Measurements from ENCODE around the gene TRIO.

DNA sequence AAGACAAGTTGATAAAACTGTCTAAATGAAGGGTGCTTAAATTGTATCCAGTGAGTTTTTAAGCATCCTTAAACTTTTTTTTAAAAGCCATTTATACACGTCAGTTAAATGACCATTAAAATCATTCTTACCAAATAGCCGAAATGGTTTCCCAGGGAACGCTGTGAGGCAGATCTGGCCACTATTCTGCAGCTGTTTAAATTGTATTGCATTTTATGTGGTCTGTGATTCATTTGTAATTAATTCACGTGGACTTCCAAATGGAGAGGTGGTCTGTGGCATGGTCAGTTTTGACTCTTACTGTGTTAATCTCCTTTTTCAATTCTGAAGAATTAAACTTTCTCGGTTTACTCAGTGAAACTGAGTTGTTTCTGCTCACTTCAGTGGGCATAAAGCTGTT lies 324.7 kb downstream of the TRIO start:
- TF ChIP-seq EZH2 (IDR thresholded peaks at IDR 0.05; ENCODE audit: low read length, missing control alignments) = no peak
- TF ChIP-seq, protein P1, sequence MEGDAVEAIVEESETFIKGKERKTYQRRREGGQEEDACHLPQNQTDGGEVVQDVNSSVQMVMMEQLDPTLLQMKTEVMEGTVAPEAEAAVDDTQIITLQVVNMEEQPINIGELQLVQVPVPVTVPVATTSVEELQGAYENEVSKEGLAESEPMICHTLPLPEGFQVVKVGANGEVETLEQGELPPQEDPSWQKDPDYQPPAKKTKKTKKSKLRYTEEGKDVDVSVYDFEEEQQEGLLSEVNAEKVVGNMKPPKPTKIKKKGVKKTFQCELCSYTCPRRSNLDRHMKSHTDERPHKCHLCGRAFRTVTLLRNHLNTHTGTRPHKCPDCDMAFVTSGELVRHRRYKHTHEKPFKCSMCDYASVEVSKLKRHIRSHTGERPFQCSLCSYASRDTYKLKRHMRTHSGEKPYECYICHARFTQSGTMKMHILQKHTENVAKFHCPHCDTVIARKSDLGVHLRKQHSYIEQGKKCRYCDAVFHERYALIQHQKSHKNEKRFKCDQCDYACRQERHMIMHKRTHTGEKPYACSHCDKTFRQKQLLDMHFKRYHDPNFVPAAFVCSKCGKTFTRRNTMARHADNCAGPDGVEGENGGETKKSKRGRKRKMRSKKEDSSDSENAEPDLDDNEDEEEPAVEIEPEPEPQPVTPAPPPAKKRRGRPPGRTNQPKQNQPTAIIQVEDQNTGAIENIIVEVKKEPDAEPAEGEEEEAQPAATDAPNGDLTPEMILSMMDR (conservative IDR thresholded peaks at IDR 0.05 in 1 of 2, IDR thresholded peaks at IDR 0.05 in 1 of 2; ENCODE audit: low read depth in 1 of 2, low read length in 2 of 2) = no peak
